GM19395 (cell line): ENCODE results near the gene RASGEF1C.

ENCODE experiments used
- ATAC-seq: cut with Tn5 transposase; IDR thresholded peaks from one replicate; pipeline ENCODE4 v1.9.1; 2021; ENCODE audit warnings: mild to moderate bottlenecking, moderate library complexity; ENCODE audit not compliant: unreplicated experiment

Gene RASGEF1C

DNA sequence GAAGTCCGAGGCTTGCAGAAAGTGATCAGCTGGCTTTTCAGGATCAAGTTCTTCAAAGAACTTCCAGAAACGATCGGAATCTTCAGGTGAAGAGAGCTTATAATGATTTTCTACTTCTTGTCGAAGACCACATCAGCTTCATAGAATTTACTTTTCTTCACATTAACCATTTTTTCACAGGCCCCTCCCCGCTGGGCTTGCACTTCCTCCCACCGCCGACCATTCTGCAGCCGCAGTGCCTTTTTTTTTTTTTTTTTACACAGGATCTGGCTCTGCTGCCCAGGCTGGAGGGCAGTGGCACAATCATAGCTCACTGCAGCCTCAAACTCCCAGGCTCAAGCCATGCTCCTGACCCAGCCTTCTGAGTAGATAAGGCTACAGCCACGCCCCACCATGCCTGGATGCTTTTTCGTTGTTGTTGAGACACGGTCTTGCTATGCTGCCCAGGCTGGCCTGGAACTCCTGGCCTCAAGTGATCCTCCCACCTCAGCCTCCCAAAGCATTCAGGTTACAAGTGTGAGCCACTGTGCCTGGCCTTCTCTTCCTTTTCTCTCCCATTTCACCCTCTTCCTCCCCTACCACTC lies 122.1 kb downstream of the RASGEF1C start:
- ATAC-seq = no peak

DNA sequence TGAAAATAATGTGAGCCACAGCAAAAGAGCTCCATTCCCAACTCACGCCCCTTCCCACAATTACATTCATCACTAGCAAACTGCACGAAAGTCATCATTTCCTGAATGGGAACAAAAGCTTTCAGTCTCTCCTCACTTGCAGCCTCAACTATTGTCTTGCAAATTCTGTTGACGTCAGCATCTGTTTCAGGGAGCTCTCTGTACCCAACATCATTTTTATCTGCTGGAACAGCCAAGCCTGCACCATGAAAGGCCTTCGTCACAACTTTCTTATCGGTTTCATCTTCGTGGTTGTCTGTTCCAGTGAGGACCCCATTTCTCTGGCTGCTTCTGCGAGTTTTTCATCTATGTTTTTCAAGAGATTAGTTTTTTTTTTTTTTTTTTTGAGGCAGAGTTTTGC lies 123.2 kb downstream of the RASGEF1C start:
- ATAC-seq = no peak

DNA sequence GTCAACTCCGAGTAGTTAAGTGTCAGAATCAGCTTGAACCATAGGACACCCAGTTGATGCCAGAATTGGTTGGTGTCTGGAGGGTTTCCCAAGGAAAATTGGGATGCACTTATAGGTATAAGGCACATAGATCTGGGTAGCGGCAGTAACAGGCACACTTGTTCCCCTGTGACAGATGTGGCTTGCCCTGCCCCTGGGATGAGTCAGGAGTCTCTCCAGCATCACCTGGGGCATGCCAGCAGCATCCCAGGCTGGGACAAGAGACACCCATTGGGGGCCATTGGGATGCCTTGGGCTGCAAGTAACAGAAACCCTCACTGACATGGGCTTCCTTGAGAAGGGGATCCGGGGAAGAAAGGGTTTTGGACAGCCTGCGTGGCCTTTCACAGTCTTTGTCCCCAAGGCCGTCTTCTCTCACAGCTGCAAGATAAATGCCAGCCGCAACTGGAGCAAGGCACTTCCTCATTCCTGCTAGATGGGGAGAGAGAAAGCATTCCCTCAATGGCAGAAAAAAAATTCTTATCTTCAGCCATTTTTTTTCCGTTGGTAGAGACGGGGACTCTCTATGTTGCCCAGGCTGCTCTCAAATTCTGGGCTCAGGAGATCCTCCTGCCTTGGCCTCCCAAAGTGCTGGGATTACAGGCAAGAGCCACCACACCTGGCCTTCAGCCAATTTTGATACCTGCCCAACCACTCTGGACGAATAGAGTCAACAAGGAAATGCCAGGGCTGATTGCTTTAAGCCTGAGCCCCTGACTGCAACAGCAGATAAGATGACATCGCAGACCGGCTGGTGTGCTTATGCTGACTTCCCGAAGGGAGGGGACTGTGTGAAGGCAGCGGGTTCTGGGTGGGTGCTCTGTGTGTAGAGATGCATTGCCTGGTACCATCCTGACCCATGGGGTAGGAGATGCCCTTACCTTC lies 124.1 kb downstream of the RASGEF1C start:
- no peak for ATAC-seq

DNA sequence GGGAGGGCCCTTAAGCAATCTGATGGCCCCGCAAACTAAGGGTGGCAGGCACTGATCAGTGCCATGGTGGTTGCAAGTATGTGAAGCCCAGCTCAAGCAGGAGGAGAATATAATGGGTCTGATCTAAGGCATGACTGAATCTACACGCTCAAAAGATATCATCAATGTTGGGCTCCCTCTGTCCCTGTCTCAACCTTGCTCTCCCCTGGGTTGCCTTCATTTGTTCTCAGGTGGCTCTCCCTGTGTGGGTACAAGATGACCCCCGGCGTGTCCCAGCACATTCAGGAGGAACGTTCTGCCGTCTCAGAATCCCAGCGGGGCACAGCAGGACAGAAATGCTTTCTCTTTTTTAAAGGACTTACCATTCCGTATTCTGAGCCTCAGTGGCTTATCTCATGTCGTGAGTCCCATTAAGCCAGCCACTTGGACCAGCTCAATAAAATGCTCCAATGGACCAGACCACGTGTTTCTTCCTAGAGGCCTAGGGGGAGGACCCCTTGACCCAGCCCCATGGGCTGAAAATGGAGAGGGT lies 125.4 kb downstream of the RASGEF1C start:
- no peak for ATAC-seq

DNA sequence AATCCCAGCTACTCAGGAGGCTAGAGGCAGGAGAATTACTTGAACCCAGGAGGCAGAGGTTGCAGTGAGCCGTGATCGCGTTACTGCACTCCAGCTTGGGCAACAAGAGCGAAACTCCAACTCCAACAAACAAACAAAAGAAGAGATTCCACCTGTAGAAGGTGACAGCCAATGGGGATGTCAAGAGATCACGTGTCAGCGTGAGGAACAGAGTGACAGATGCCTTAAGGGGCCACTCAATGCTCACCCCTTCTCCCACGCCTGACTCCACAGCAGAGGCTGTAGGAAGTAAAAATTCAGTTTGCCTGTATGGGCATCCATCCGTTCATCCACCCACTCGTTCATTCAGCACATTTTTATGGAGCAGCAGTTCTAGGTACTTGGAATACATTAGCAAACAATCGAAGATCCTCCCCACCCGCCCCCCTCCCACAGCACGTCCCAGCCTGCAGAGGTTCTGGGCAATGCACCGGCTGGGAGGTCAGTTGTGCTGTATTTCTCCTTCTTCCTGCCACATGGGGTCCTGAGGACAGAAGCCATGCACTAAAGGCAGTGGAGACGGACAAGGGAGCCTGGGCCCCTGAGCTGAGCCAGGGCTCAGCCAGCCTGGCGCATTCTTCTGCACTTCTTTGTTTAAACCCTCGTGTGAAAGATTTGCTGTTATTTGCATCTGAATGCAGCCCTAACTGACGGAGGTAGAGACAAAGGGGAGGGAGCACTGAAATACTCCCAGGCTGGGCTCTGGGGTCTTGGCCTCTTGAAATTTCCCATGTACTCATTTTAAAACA lies 126.2 kb downstream of the RASGEF1C start:
- ATAC-seq = no peak

DNA sequence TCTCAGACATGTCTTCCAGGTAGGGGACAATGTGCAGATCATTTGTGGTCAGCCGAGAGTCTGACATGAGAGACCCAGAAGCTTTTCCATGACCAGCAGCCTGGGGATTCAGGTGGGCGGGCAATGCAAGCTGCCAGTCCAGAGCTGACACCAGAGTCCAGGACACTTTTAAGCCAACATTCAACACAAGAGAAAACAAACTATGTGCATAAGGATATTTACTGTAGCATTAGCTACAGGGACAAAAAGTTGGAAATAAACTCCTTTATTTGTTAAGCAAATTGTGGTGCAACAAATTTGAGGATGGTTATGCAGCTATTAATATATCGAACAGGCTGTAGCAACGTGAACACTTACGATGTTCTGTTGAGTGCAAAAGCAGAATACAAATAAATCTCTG lies 127.5 kb downstream of the RASGEF1C start:
- no peak for ATAC-seq

DNA sequence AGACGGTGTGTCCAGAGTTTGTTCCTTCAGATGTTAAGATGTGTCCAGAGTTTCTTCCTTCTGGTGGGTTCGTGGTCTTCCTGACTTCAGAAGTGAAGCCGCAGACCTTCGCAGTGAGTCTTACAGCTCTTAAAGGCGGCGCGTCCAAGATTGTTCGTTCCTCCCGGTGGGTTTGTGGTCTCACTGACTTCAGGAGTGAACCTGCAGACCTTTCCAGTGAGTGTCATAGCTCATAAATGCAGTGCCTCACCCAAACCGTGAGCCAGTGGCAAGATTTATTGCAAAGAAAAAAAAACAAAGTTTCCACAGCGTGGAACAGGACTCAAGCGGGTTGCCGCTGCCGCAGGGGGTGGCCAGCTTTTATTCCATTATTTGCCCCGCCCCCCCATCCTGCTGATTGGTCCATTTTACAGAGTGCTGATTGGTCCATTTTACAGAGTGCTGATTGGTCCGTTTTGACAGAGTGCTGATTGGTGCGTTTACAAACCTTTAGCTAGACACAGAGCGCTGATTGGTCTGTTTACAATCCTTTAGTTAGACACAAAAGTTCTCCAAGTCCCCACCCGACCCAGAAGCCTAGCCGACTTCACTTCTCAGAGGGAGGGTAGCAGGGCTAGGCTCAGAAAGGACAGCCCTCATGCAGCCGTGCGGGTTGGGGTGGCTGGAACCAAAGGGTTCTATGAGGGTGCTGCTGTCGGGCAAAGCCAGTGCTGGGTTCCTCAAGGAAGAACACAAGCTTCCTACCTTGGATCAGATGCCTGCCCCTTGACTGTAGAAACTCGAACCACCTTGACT lies 128.3 kb downstream of the RASGEF1C start:
- no peak for ATAC-seq

DNA sequence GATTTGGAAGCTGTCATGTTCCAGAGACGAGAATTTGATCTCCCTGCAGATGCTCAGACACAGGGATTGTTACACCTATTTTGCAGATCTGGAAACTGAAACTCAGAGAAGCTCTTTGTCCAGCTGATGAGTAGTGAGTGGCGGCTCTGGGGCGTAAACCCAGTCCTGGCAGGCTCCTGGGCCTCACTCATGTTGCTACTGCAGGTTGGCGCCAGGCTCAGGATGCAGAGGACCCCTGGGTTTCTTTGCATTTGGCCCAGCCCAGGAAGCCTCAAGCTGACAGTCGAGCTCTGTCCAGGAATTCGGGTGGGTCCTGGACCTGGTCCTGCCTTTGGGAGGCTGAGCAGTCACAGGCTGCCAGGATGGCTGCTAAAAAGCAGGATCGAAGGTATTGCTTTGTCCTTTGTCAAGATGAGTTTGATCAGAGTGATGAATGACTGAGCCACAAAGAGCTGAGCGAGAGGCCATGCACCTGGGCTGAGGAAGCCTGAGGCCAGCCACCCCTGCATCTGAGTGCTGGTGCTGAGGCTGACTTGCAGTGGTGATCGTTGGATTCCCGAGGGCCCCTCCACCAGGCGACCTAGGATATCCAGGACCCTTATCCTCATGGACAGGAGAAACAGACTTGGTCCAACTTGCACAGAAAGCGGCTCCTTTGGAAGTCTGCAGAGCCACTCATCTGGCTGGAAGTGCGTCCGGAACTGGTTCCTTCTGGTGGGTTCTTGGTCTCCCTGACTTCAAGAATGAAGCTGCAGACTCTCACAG lies 129.1 kb downstream of the RASGEF1C start:
- no peak for ATAC-seq

DNA sequence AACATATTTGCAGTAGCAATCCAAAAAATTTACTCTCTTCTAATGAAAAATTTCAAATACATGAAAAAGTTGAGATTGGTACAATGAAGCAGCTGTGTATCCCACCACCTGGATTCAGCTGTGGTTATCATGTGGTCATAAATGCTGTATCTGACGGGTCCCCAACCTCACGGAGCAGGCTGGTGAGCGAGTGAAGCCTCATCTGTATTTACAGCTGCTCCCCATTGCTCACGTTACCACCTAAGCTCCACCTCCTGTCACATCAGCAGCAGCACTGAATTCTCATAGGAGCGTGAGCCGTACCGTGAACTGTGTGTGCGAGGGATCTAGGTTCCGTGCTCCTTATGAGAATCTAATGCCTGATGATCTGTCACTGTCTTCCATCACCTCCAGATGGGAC lies 130.7 kb downstream of the RASGEF1C start:
- ATAC-seq = no peak

DNA sequence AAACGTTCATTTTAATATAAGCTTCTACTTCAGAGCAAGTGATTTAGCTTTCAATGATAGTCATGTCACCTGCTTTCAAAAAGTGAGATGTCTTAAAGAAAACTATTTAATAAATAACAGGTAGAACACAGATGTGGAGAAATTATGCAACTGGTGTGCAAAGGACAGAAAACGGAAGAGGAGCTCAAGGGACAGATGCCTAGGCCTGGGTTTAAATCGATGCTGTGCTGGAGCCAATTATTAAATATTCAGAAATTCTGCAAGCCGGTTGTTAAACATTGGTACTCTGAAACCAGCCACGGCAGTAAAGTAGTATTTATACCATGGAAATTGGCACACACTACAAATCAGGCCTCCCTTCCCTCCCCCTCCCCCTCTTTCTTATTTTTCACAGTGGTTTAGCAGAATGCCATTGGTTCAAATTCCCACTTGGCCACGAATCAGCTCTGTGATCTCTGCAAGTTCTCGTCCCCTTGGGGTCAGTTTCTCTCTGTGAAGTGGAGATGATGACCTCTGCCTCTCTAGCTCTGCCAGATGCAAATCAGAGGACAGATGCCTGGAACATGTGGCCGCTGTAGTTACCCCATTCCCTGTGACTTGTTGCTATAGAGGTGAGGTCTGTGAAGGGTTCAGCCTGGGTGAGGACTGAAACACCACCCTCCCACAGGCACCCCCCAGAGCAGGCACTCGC lies 131.3 kb downstream of the RASGEF1C start:
- ATAC-seq = no peak

DNA sequence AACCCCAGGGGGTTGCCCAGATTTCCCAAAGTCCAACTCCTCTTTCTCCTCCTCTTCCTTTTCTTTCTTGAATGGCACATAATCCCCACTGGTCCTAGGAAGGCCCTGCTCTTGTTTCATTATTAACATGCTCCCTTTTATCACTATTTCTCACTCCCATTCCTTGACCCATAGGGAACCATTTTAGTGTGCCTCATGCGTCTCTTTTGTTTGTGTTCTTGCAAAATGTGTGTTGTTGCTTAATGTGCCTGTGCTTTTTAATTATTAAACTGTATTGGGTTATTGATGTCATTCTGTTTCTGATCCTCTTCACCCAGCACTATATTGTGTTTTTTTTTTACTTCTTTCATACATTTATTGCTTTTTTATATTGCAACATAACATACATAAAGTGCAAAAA lies 133.3 kb downstream of the RASGEF1C start:
- no peak for ATAC-seq

DNA sequence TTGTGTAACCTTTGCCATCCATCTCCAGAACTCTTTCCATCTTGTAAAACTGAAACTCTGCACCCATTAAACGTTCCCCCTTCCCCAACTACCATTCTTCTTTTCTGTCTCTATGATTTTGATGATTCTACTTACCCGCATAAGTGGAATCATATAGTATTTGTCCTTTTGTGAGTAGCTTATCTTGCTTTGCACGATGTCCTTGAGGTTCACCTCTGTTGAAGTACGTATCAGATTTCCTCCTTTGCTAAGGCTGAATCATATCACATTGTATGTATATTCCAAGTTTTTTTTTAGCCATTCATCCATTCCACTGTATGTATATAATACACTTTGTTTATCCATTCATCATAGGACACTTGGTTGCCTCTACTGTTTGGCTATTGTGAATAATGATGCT lies 134.5 kb downstream of the RASGEF1C start:
- ATAC-seq = no peak

DNA sequence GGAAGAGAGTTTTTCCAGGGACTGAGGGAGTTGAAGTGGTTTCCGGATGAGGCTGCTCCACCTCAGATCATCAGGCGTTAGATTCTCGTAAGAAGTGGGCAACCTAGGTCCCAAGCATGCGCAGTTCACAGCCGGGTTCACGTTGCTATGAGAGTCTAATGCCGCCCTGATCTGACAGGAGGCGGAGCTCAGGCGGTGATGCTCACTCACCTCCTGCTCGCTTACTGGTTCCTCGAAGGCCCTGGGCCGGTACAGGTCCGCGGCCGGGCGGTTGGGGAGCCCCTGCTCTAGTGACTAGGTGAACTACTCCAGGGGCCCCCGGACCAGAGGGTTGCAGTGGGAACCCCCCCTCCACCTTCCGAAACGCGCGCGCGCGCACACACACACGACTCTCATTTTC lies 136.5 kb downstream of the RASGEF1C start:
- ATAC-seq = no peak

DNA sequence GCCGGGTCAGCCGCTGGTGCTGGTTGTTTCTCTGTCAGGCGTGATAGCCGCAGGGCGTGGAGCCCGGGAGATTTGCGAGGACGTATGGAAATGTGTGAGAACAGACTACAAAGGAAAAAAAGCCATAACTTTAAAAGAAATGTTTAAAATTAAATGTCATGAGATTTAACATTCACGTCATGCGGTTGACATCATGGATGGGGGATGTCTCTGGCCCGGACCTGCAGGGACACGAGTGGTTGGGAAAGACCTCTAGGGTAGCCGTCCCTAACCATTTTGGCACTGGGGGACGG lies 136.8 kb downstream of the RASGEF1C start:
- ATAC-seq = no peak

DNA sequence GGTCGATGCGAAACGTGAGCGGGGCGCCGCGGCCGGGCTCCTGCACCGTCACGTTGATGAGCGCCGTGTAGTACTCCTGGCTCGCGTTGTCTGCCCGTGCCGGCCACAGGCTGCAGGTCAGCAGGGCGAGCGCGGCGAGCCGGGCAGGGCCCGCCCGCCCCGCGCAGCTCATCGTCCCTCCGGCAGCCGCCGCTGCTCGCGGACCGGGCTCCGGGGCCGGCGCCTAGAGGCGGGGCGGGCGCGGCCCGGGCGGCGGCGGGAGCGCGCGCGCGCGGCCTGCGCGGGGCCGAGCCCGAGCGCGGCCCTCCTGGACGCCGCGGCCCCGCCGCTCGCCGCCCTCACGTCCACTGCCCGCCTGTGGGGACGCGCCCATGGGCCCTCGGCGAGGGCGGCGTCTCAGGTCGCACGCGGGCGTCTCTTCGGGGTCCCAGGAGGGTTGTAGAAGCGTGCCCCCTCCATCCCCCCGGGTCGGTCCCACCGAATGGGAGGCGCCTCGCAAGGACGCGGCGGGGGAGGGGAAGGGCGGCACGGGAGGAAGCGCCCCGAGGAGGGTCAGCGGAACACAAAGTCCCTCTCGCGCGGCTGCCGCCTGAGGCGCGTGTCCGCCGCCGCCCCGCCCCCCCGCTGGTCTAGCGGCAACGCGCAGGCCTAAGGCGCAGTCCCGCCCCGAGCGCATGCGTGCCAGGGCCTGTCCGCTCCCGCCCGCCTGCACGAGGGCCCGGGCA lies 137.3 kb downstream of the RASGEF1C start, which contains the start of gene RNF130:
RNF130 (minus strand) TSS at position 229 of the 725 bp plus-strand sequence; CDS start at position 172, 57 bp downstream.
- ATAC-seq = no peak

DNA sequence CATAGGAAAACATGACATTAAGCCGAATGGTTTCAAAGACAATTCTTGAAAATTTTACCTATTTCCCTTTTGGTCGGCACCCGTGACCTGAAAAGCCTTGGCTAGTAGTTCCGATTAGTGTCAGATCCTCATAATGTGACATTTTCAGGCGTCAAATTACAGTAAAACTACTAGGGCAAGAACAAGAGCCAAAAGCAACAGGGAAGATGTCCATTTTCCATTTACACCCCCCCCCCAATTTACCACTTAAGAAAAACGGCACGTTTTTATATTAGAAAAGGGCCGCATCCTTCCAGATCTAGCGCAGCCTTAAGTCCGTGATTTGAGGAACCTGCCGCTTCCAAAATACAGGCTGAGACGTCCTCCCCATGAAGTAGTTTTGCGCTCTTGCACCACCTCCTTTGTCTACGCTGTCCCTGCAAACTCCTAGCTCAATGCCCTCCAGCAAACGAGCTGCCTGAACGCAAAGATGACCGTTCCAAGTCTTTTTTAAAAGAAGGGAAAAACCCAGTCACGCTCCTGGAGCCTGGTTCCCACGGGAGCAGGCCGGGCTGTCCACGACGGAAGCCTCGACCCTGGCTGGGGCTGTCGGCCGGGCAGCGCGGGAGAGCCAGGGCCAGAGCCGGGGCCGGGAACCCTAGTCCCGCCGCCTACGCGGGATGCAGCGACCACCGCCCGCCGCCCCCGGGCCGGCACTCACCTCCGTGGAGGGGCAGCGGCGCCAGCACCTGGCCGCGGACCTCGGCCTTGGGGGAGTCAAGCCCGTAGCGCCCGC lies 138.1 kb downstream of the RASGEF1C start:
- ATAC-seq = no peak

DNA sequence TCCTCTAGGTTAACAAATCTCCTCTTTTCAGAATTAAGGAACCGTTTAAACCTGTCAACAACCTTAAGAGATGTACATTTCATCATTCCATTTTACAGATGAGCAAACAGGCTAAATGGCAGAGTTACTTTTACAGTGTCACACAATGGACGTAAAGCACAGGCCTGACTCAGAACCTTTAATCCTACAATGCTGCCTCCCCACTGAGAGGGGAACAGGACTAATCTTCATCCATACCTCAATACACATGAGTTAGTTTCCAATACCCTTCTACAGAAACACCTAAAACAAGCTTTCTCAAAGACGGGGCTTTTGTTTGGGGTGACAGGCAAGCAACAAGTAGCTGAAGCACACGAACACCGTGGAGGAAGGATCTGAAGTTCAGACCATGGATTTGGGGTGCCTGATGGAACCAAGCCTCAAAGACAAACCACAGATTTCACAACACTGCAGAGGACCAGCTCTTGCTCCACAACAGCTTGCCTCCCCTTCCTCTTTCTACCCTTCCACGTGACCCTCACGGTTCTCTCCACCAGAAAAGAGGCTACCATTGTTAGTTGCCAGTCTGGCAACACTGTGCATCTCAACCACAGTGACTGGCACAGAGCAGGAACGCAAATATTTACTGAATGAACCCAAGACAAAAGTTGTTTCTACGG lies 139.3 kb downstream of the RASGEF1C start:
- ATAC-seq = no peak
